ENCODE results near the gene TF.

Gene TF

DNA sequence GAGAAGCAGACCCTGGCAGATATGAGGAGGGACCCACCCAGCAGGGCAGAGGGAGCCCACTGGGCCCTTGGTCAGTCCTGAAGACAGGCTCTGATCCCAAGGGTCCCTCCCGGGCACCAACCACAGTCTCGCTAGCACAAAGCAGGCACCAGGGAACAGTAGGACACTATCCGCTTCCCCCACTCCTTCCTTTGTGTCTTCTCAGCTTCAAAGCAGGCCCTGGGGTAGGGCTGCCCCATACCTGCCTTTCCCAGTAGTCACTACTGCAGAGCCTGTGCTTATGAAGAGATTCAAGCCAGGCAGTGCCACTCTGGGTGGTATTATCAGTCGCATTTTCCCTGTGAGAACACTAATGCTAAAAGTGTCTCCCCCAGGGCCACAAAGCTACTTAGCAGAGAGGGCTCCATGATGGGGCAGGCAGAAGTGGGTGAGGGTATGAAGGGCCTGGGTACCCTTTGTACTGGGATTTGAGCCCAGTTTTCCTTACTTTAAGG is 92.2 kb downstream of the TF start:
- no peak for DNase-seq (ENCODE audit: extremely low read depth, low read depth)
- TF ChIP-seq, protein P1, sequence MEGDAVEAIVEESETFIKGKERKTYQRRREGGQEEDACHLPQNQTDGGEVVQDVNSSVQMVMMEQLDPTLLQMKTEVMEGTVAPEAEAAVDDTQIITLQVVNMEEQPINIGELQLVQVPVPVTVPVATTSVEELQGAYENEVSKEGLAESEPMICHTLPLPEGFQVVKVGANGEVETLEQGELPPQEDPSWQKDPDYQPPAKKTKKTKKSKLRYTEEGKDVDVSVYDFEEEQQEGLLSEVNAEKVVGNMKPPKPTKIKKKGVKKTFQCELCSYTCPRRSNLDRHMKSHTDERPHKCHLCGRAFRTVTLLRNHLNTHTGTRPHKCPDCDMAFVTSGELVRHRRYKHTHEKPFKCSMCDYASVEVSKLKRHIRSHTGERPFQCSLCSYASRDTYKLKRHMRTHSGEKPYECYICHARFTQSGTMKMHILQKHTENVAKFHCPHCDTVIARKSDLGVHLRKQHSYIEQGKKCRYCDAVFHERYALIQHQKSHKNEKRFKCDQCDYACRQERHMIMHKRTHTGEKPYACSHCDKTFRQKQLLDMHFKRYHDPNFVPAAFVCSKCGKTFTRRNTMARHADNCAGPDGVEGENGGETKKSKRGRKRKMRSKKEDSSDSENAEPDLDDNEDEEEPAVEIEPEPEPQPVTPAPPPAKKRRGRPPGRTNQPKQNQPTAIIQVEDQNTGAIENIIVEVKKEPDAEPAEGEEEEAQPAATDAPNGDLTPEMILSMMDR (IDR thresholded peaks at IDR 0.05; ENCODE audit: low read depth, low read length), result no peak

DNA sequence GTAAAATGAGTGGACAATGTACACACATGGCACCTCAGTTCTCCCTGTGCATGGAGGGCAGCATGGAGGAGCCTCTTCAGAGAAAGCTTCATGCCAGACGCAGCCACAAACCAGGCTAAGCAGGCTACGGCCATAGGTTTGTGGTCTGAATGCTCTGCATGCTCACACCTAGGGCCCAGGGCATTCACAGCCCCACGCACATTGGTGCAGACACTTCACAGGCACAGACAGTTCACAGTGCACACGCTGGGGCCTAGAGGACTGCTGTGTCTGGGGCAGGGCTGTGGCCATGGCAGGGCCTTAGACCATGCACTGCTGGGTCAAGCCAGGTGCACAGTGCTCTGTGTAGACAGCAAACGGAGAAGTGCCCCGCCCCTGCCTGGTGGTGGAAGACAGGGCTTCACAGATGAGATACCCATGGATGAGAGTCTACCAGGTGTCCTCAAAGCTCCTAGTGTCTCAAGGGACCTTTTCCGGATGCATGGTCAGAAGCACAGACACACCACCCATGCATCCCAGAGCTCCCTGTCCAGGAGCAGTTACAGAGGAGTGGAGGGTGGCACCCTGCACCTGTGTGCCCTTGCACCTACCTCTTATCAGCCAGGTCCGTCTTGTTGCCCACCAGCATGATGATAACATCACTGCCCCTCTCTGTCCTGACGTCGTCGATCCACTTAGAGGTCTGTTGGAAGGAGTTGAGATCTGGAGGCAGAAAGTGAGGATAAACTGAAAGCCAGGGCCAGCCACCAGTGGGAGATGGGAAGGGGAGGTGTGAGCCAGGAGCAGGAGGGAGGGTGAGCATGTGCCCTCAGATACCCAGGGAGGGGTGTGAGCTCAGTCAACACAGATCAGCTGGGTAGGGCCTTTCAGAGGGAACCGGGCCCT is 93.0 kb downstream of the TF start:
- DNase-seq (ENCODE audit: extremely low read depth, low read depth), result no peak
- TF ChIP-seq, protein P1 (IDR thresholded peaks at IDR 0.05; ENCODE audit: low read depth, low read length), result no peak

DNA sequence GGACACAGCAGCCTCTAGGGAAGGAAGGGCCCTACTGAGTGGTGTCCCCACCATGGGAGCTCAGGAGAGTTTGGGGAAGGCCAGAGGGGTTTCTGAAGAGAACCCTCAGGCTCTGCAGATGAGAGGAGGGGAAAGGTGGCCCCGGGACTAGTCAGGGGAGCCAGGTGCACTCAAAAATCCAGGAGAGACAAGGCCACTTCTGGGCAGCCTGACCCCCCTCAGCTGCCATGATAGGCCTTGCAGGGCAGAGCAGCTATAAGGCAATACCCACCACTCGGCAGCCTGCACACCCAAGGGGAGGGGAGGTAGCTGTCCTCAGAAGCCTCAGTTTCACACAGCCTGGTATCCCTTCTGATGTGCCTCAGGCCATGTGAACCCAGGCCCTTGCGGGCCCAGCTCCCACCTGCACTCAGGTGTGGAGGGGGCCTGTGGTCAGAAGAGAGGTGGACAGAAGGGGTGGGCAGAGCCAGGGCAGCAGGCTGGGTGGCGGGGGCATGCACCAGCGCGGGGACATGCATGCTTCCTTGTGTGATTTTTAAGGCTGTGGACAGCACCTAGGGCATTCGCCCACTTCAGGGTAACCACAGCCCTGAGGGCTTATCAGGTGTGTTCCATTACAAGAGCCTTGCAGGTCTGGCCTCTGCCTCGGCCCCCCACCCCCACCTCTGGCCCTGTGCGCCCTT is 94.0 kb downstream of the TF start:
- DNase-seq (ENCODE audit: extremely low read depth, low read depth), result no peak
- TF ChIP-seq, protein P1 (IDR thresholded peaks at IDR 0.05; ENCODE audit: low read depth, low read length), result no peak

DNA sequence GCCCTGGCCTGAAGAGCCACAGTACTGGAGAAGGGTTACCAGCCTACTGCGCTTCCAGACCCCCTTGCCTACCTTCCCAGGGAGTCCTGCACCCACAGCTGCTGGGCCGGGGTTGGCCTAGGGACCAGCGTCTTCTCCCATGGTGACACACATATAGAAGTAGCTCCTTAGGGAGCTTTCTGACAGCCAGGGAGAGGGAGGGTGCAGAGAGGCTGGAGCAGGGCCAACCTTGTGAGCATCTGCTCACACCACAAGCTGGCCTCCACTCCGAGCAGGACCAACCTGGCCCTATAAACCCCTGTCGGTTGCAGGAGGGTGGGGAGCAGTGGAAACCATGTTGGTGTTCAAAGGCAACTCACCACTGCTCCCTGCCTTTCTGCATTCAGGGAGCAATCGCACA is 94.6 kb downstream of the TF start:
- no peak for DNase-seq (ENCODE audit: extremely low read depth, low read depth)
- TF ChIP-seq, protein P1 (IDR thresholded peaks at IDR 0.05; ENCODE audit: low read depth, low read length), result no peak

DNA sequence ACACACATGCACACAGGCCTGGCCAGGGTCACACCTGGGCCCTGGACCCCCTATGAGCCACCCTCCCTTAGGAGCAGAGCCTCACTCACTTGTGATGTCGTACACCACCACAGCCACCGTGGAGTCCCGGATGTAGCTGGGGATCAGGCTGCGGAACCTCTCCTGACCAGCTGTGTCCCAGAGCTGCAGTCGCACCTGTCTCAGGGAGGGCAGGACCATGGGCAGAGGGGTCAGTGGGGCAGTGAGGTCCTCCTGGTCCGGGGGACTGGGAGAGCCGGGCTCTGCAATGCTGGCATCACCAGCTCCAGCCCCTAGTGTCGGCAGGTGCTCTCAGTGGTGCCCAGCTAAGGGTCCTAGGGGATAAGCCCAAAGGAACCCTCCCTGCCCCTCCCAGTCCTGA is 95.0 kb downstream of the TF start:
- TF ChIP-seq, protein P1 (IDR thresholded peaks at IDR 0.05; ENCODE audit: low read depth, low read length), result no peak
- no peak for DNase-seq (ENCODE audit: extremely low read depth, low read depth)

DNA sequence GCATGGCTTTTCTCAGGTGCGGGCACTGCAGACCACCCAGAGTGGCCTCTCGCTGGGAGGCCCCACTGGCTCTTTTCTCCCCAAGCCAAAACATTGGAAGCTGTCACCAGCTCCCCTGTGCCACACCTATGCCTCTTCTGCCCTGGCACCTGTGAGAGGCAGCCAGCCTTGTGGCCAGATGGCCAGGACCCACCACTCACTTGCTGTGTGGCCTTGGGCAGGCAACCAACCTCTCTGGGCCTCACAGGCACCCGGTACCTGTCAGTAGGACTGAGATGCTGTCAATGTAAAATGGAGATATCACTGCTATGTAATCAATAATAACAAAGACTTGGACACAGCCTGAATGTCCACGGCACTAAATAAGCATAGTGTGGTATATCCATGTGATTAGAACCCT is 96.0 kb downstream of the TF start:
- DNase-seq (ENCODE audit: extremely low read depth, low read depth), result no peak
- TF ChIP-seq, protein P1 (IDR thresholded peaks at IDR 0.05; ENCODE audit: low read depth, low read length), result no peak

DNA sequence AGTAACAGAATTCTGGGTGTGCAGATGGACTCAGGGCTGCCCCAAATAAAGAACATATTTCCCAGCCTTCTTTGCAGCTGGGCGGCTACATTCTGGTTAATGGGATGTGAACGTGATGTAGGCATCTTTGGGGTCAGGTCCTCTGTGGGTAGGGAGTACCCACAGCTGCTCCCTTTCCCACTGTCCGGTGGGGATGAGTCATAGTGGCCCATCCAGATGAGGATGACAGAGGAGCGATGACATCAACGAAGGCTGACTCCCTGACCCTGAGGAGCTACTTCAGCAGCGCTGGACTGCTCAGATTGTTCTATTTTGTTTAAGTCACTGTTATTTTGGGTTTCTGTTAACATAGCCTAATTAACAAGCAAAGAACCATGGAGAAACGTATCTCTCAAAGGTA is 97.4 kb downstream of the TF start:
- DNase-seq (ENCODE audit: extremely low read depth, low read depth), result no peak
- TF ChIP-seq, protein P1 (IDR thresholded peaks at IDR 0.05; ENCODE audit: low read depth, low read length), result no peak
